Endothelial cell of umbilical vein (primary cell): ENCODE results near the gene SESN1. TPM values are rescaled to one million over a fixed set of nuclear protein-coding genes. Genes with fewer than 3 reads are reported as not detected.

Experiments
- BruUV-seq: library from RNA; stranded (reverse); fragments of 400-500 nt; replicated peaks from 2 replicates; lab custom pipeline; 2021; lab: Mats Ljungman, UMichigan
- CTCF ChIA-PET: fragments of 300-600, 350-600 bp; sonication (Branson Sonifier 250); formaldehyde crosslinking; loops from one replicate; lab custom pipeline; 2021; ENCODE audit warnings: antibody characterized with exemption, inconsistent platforms; lab: Charles Lee
- POLR2A ChIA-PET: fragments of 300-600, 350-600 bp; sonication (Branson Sonifier 250); formaldehyde crosslinking; loops from one replicate; lab custom pipeline; 2021; ENCODE audit warnings: antibody characterized with exemption, inconsistent platforms; lab: Charles Lee
- DNase-seq: peaks from one replicate; pipeline ENCODE4 v3.0.0-alpha.2; 2011; ENCODE audit warnings: low read depth, low spot score
- FAIRE-seq: peaks from 2 replicates; lab custom pipeline; 2011; peaks lifted over from hg19 to GRCh38; lab: Jason Lieb, UNC
- H2AFZ ChIP-seq: 2 replicates; pipeline ENCODE4 v1.6.0; 2012; ENCODE audit warnings: low read depth, low read length, control low read depth, inconsistent platforms
- H3K27ac ChIP-seq: 2 replicates; pipeline ENCODE4 v1.5.1; 2011; ENCODE audit warnings: low read depth, mild to moderate bottlenecking, control low read depth, low read length, moderate library complexity; ENCODE audit not compliant: insufficient read depth
- H3K27me3 ChIP-seq, 2 experiments: 2 replicates each; pipeline versions ENCODE4 v1.6.0 to v1.6.1; 2011; ENCODE audit warnings: low read length in 2 of 2, mixed read lengths in 1 of 2; ENCODE audit not compliant: control insufficient read depth in 2 of 2, insufficient read depth in 2 of 2
- H3K36me3 ChIP-seq, 2 experiments: 2 replicates in 1 of 2; 3 replicates in 1 of 2; pipeline ENCODE4 v1.5.1; 2011; ENCODE audit warnings: low read length in 2 of 2, mild to moderate bottlenecking in 1 of 2, moderate library complexity in 1 of 2; ENCODE audit not compliant: control insufficient read depth in 2 of 2, insufficient read depth in 2 of 2; ENCODE audit errors: extremely low read depth in 1 of 2
- H3K4me1 ChIP-seq: 3 replicates; pipeline ENCODE4 v1.5.1; 2011; ENCODE audit warnings: mild to moderate bottlenecking, low read length; ENCODE audit not compliant: control insufficient read depth, insufficient read depth; ENCODE audit errors: extremely low read depth
- H3K4me2 ChIP-seq: 2 replicates; pipeline ENCODE4 v1.6.1; 2011; ENCODE audit warnings: low read length, control low read depth, mixed read lengths; ENCODE audit not compliant: insufficient read depth
- H3K4me3 ChIP-seq, 3 experiments: fragments of 200-600 bp in 1 of 3; sonication (generic), shearing (Covaris generic) in 1 of 3; replicated peaks in 1 of 3; 2 replicates each; pipeline ENCODE4 v1.5.1; 2011 to 2016; ENCODE audit warnings: control low read depth in 3 of 3, low read length in 3 of 3, mild to moderate bottlenecking in 2 of 3, inconsistent platforms in 1 of 3, low read depth in 1 of 3, moderate library complexity in 1 of 3; ENCODE audit not compliant: insufficient read depth in 1 of 3
- H3K79me2 ChIP-seq: 2 replicates; pipeline ENCODE4 v1.6.0; 2012; ENCODE audit warnings: low read length, inconsistent platforms; ENCODE audit not compliant: control insufficient read depth, insufficient read depth
- H3K9ac ChIP-seq: replicated peaks from 2 replicates; pipeline ENCODE3; 2011; ENCODE audit warnings: low read length, control low read depth; ENCODE audit not compliant: insufficient read depth; ENCODE audit errors: extremely low read depth
- H3K9me1 ChIP-seq: replicated peaks from 3 replicates; pipeline ENCODE4 v1.6.0; 2011; ENCODE audit warnings: mild to moderate bottlenecking, low read length; ENCODE audit not compliant: control insufficient read depth, insufficient read depth; ENCODE audit errors: extremely low read depth
- H3K9me3 ChIP-seq: replicated peaks from 2 replicates; pipeline ENCODE4 v1.5.1; 2012; ENCODE audit warnings: low read length, inconsistent platforms; ENCODE audit not compliant: control insufficient read depth, insufficient read depth
- H4K20me1 ChIP-seq: replicated peaks from 2 replicates; pipeline ENCODE3; 2011; ENCODE audit warnings: mild to moderate bottlenecking, low read length; ENCODE audit not compliant: control insufficient read depth, insufficient read depth; ENCODE audit errors: extremely low read depth
- EZH2 ChIP-seq: IDR thresholded peaks from 2 replicates; pipeline ENCODE4 v1.6.1; 2012; ENCODE audit warnings: borderline replicate concordance, low read depth, mild to moderate bottlenecking, moderate library complexity, low read length, inconsistent platforms; ENCODE audit not compliant: severe bottlenecking
- FOS ChIP-seq: IDR thresholded peaks from 2 replicates; pipeline ENCODE4 v1.6.1; 2011; ENCODE audit warnings: mild to moderate bottlenecking, low read length, moderate library complexity, borderline replicate concordance; ENCODE audit not compliant: insufficient read depth
- GATA2 ChIP-seq: IDR thresholded peaks from 2 replicates; pipeline ENCODE4 v1.7.0; 2011; ENCODE audit warnings: low read depth, mild to moderate bottlenecking, moderate library complexity, mixed read lengths, low read length; ENCODE audit not compliant: insufficient read length, insufficient read depth
- JUN ChIP-seq: IDR thresholded peaks from 2 replicates; pipeline ENCODE4 v1.6.1; 2011; ENCODE audit warnings: borderline replicate concordance, low read depth; ENCODE audit not compliant: insufficient read length, insufficient read depth
- MYC ChIP-seq: IDR thresholded peaks from one replicate; pipeline ENCODE4 v1.6.1; 2011; ENCODE audit warnings: mild to moderate bottlenecking, low read depth, low read length
- POLR2A ChIP-seq: IDR thresholded peaks from 2 replicates; pipeline ENCODE4 v1.6.1; 2012; ENCODE audit warnings: low read depth, mild to moderate bottlenecking, control low read depth, low read length
- POLR2AphosphoS5 ChIP-seq: IDR thresholded peaks from 2 replicates; pipeline ENCODE4 v1.6.1; 2012; ENCODE audit warnings: low read depth, mild to moderate bottlenecking, control low read depth, low read length, moderate library complexity; ENCODE audit not compliant: insufficient read depth
- dilution Hi-C: fragments of 300-500 bp; cut with MboI; formaldehyde crosslinking; loops from one replicate; pipeline ENCODE4 v1.15.0; 2019; ENCODE audit warnings: low sequenced_read_pairs; ENCODE audit not compliant: extremely low pct_ligation_motif_present
- intact Hi-C: fragments of 100-400 bp; cut with micrococcal nuclease; formaldehyde crosslinking; loops from one replicate; pipeline ENCODE4 v1.10.0; 2022
- polyA plus RNA-seq, 4 experiments: library from polyadenylated mRNA; depleted of rRNA in 3 of 4; stranded (reverse) in 3 of 4; unstranded in 1 of 4; fragments of >200 nt; gene quantifications; 2 replicates each; pipeline versions ENCODE4 v1.2.1 to v1.2.3, GENCODE V29; 2011 to 2012; ENCODE audit warnings: missing spikeins in 1 of 4
- total RNA-seq: library from RNA; stranded (reverse); gene quantifications from 2 replicates; pipeline ENCODE4 v1.2.3, GENCODE V29; 2021
- TF ChIP-seq, protein P1 (sequence below): IDR thresholded peaks from 2 replicates; pipeline ENCODE4 v1.6.1; 2011; ENCODE audit not compliant: insufficient read depth, insufficient read length
- TF ChIP-seq, protein P2 (sequence below), 2 donors: IDR thresholded peaks; 1 replicate in 1 of 2; 2 replicates in 1 of 2; pipeline ENCODE4 v1.5.1; 2011; ENCODE audit warnings: low read length in 2 of 2, mild to moderate bottlenecking in 2 of 2, moderate library complexity in 2 of 2, control low read depth in 1 of 2, inconsistent platforms in 1 of 2, low read depth in 1 of 2; ENCODE audit not compliant: insufficient read depth in 1 of 2; ENCODE audit errors: extremely low read depth in 1 of 2

The SESN1 gene
- total and polyA plus RNA-seq, 2 donors (not counting 3 experiments of a cell fraction or from before 2014, with no cell fraction given) = 7.1 to 15.6 TPM

DNA sequence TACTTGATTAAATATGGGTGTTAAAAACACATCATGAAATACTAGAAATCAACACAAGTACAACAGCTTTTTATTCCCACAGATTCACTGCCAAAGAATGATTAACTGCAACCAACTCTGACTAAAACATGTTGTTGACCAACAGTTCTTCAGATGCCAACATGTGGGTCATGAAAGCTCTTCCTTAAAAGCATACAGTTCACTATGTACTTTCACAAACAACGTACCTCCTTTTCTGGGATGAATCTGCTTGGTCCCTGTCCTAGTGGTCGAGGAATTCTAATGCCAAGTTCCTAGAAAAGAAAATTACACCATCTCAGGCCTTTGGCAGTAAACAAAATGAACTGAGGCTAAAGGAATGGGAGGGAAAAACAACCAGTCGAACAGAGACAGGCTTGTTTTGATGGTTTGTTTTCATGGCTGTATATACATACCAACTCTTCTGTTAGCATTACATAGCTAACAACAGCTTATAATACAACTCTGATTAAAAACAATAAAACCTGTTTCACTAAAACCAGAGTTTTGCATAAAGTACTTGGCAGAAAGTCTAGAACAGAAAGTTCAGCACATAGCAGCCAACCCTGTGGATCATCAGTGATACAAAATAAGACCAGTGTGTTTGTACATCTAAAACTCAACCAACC is 92.5 kb downstream of the SESN1 start:
- intact Hi-C loops (no loop called here), dilution Hi-C loops (no loop called here)
- H3K4me1 ChIP-seq = no peaks in the 10 kb centered on the region
- no peak for DNase-seq
- ChIA-PET CTCF (no interaction called here), POLR2A (interaction anchor here (0.6 kb wide), 1 partner anchor 14 kb away, joined by 8 read pairs; no protein-coding TSS in a partner anchor)
- no peak overlapping the region for H2AFZ ChIP-seq
- BruUV-seq = no TSS peak
- no peaks in the 10 kb centered on the region for H3K9me1 ChIP-seq
- no peak overlapping the region for H3K4me3 ChIP-seq
- FAIRE-seq = no peak
- peaks cover 6% of the 10 kb centered on the region for H3K79me2 ChIP-seq
- H3K27ac ChIP-seq = no peak overlapping the region
- no peaks in the 10 kb centered on the region for H3K27me3 ChIP-seq
- no peak overlapping the region for H3K4me2 ChIP-seq
- H3K36me3 ChIP-seq = peaks cover 0 to 4% of the 10 kb centered on the region in 2 experiments
- TF ChIP-seq JUN (no peak), POLR2AphosphoS5 (no peak), MYC (no peak), GATA2 (no peak), EZH2 (no peak), POLR2A (no peak), FOS (no peak)
- TF ChIP-seq, protein P1, sequence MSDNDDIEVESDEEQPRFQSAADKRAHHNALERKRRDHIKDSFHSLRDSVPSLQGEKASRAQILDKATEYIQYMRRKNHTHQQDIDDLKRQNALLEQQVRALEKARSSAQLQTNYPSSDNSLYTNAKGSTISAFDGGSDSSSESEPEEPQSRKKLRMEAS = no peak
- TF ChIP-seq, protein P2, sequence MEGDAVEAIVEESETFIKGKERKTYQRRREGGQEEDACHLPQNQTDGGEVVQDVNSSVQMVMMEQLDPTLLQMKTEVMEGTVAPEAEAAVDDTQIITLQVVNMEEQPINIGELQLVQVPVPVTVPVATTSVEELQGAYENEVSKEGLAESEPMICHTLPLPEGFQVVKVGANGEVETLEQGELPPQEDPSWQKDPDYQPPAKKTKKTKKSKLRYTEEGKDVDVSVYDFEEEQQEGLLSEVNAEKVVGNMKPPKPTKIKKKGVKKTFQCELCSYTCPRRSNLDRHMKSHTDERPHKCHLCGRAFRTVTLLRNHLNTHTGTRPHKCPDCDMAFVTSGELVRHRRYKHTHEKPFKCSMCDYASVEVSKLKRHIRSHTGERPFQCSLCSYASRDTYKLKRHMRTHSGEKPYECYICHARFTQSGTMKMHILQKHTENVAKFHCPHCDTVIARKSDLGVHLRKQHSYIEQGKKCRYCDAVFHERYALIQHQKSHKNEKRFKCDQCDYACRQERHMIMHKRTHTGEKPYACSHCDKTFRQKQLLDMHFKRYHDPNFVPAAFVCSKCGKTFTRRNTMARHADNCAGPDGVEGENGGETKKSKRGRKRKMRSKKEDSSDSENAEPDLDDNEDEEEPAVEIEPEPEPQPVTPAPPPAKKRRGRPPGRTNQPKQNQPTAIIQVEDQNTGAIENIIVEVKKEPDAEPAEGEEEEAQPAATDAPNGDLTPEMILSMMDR (IDR thresholded peaks at IDR 0.05; ENCODE audit: extremely low read depth in 1 of 2, insufficient read depth in 1 of 2, low read depth in 1 of 2, low read length in 2 of 2) = no peak
- H3K9me3 ChIP-seq = no peaks in the 10 kb centered on the region
- peaks cover 2% of the 10 kb centered on the region for H4K20me1 ChIP-seq
- no peak overlapping the region for H3K9ac ChIP-seq
